IMR-90 (cell line): ENCODE data around the gene GNB1L. TPM values are rescaled to one million over a fixed set of nuclear protein-coding genes. Genes with fewer than 3 reads are reported as not detected.
A peak's percentile ranks its signal among the peaks of the same experiment; 100 is the strongest.

Experiments
- ATAC-seq: fragments of 200-7000 bp; cut with Tn5 transposase; 2 replicates; pipeline ENCODE4 v1.9.1; 2020; ENCODE audit warnings: low read depth, mild to moderate bottlenecking, moderate library complexity
- BruUV-seq: library from RNA; stranded (reverse); fragments of 400-500 nt; replicated peaks from 2 replicates; lab custom pipeline; 2021; lab: Mats Ljungman, UMichigan
- CTCF ChIA-PET: fragments of 300-600 bp; formaldehyde crosslinking; extraction: SDS; loops from one replicate; lab custom pipeline; 2021; ENCODE audit warnings: antibody characterized with exemption; lab: Yijun Ruan, JAX
- POLR2A ChIA-PET: fragments of 300-600 bp; sonication (Branson Sonifier 250); formaldehyde crosslinking; loops from one replicate; lab custom pipeline; 2022; ENCODE audit warnings: antibody characterized with exemption; ENCODE audit not compliant: unreplicated experiment; lab: Charles Lee
- DNase-seq: peaks from one replicate; pipeline ENCODE4 v3.0.0; 2013
- H2AFZ ChIP-seq: replicated peaks from 2 replicates; pipeline ENCODE3; 2013; ENCODE audit warnings: low read length, mild to moderate bottlenecking; ENCODE audit not compliant: poor library complexity
- H2AK5ac ChIP-seq: 2 replicates; pipeline ENCODE4 v1.6.1; 2013; ENCODE audit warnings: low read depth, low read length, inconsistent platforms
- H2AK9ac ChIP-seq: replicated peaks from 2 replicates; pipeline ENCODE3; 2013; ENCODE audit warnings: mild to moderate bottlenecking, low read depth, low read length, moderate library complexity; ENCODE audit not compliant: poor library complexity
- H2BK120ac ChIP-seq: 2 replicates; pipeline ENCODE4 v1.6.1; 2013; ENCODE audit warnings: low read depth, low read length, inconsistent platforms
- H2BK15ac ChIP-seq: 3 replicates; pipeline ENCODE4 v1.6.1; 2013; ENCODE audit warnings: low read depth, low read length, inconsistent platforms
- H2BK20ac ChIP-seq: 2 replicates; pipeline ENCODE4 v1.6.1; 2013; ENCODE audit warnings: low read depth, mild to moderate bottlenecking, inconsistent platforms, low read length, moderate library complexity
- H2BK5ac ChIP-seq: 2 replicates; pipeline ENCODE4 v1.6.1; 2013; ENCODE audit warnings: mild to moderate bottlenecking, low read depth, low read length, inconsistent platforms; ENCODE audit not compliant: poor library complexity, severe bottlenecking
- H3K14ac ChIP-seq: replicated peaks from 2 replicates; pipeline ENCODE4 v1.6.1; 2013; ENCODE audit warnings: low read depth, low read length, inconsistent platforms
- H3K18ac ChIP-seq: 2 replicates; pipeline ENCODE4 v1.6.1; 2013; ENCODE audit warnings: low read depth, low read length, control low read depth
- H3K23ac ChIP-seq: 2 replicates; pipeline ENCODE4 v1.6.1; 2013; ENCODE audit warnings: low read depth, low read length, inconsistent platforms
- H3K27ac ChIP-seq: 2 replicates; pipeline ENCODE4 v1.5.1; 2013; ENCODE audit warnings: mild to moderate bottlenecking, control low read depth, low read length; ENCODE audit not compliant: insufficient read depth
- H3K27me3 ChIP-seq: 2 replicates; pipeline ENCODE4 v1.6.1; 2013; ENCODE audit warnings: low read length; ENCODE audit not compliant: control insufficient read depth, insufficient read depth
- H3K36me3 ChIP-seq: 2 replicates; pipeline ENCODE4 v1.6.1; 2013; ENCODE audit warnings: low read length, mixed read lengths; ENCODE audit not compliant: control insufficient read depth, insufficient read depth
- H3K4ac ChIP-seq: 2 replicates; pipeline ENCODE4 v1.6.1; 2013; ENCODE audit warnings: low read depth, low read length, inconsistent platforms
- H3K4me1 ChIP-seq: 2 replicates; pipeline ENCODE4 v1.6.1; 2013; ENCODE audit warnings: low read length, mixed read lengths; ENCODE audit not compliant: control insufficient read depth, insufficient read depth
- H3K4me2 ChIP-seq: 2 replicates; pipeline ENCODE4 v1.6.1; 2013; ENCODE audit warnings: low read depth, mild to moderate bottlenecking, control low read depth, low read length, moderate library complexity
- H3K4me3 ChIP-seq: 2 replicates; pipeline ENCODE4 v1.5.1; 2013; ENCODE audit warnings: low read depth, mild to moderate bottlenecking, control low read depth, low read length, moderate library complexity; ENCODE audit not compliant: insufficient read depth
- H3K56ac ChIP-seq: 2 replicates; pipeline ENCODE4 v1.6.1; 2013; ENCODE audit warnings: low read length, inconsistent platforms; ENCODE audit not compliant: insufficient read depth; ENCODE audit errors: extremely low read depth
- H3K79me1 ChIP-seq, 2 experiments: 2 replicates each; pipeline ENCODE4 v1.6.1; 2013; ENCODE audit warnings: low read length in 2 of 2, inconsistent platforms in 1 of 2, low read depth in 1 of 2
- H3K9ac ChIP-seq: 2 replicates; pipeline ENCODE4 v1.6.1; 2013; ENCODE audit warnings: low read depth, low read length, control low read depth
- H3K9me1 ChIP-seq: 2 replicates; pipeline ENCODE4 v1.6.1; 2013; ENCODE audit warnings: low read length, inconsistent platforms; ENCODE audit not compliant: insufficient read depth
- H3K9me3 ChIP-seq: 2 replicates; pipeline ENCODE4 v1.6.1; 2013; ENCODE audit warnings: low read length; ENCODE audit not compliant: control insufficient read depth, insufficient read depth
- H4K20me1 ChIP-seq: 2 replicates; pipeline ENCODE4 v1.6.1; 2013; ENCODE audit warnings: low read length, inconsistent platforms; ENCODE audit not compliant: insufficient read depth
- H4K5ac ChIP-seq: 2 replicates; pipeline ENCODE4 v1.6.1; 2013; ENCODE audit warnings: mild to moderate bottlenecking, low read depth, low read length, control low read depth
- H4K8ac ChIP-seq, 2 experiments: 2 replicates each; pipeline ENCODE4 v1.6.1; 2013; ENCODE audit warnings: low read depth in 2 of 2, low read length in 2 of 2, control low read depth in 1 of 2, inconsistent platforms in 1 of 2
- H4K91ac ChIP-seq: 2 replicates; pipeline ENCODE4 v1.6.1; 2013; ENCODE audit warnings: low read depth, low read length, inconsistent platforms; ENCODE audit not compliant: insufficient read depth
- CEBPB ChIP-seq: IDR thresholded peaks from 2 replicates; pipeline ENCODE4 v1.6.1; 2012; ENCODE audit warnings: low read depth, low read length, improper control_type of control experiment
- WGBS, 2 experiments: methylation state at CpG; one replicate each; pipeline versions ENCODE4 v1.1.5 to v1.1.7; 2013; ENCODE audit warnings: missing lambda C conversion rate in 2 of 2; ENCODE audit not compliant: insufficient read length in 1 of 2; ENCODE audit errors: extremely low coverage in 2 of 2; 5-methylcytosine and 5-hydroxymethylcytosine counted together
- dilution Hi-C: fragments of 300-500 bp; cut with HindIII; formaldehyde crosslinking; loops from one replicate; pipeline ENCODE4 v1.14.3; 2018; ENCODE audit warnings: low sequenced_read_pairs; ENCODE audit not compliant: unreplicated experiment
- in situ Hi-C: fragments of 300-500 bp; cut with MboI; formaldehyde crosslinking; loops from 3 replicates; pipeline ENCODE4 v1.14.3; 2019; ENCODE audit warnings: low sequenced_read_pairs, inconsistent platforms, mixed read lengths
- intact Hi-C: fragments of 100-400 bp; cut with micrococcal nuclease; formaldehyde crosslinking; loops from 2 replicates; pipeline ENCODE4 v1.10.0; 2022
- polyA plus RNA-seq, 3 experiments: library from polyadenylated mRNA; depleted of rRNA; stranded (reverse); fragments of >200 nt; gene quantifications; 2 replicates each; pipeline ENCODE4 v1.2.3, GENCODE V29; 2012; ENCODE audit warnings: low replicate concordance in 1 of 3
- total RNA-seq: library from RNA; depleted of rRNA; stranded (reverse); fragments of >200 nt; gene quantifications from 2 replicates; pipeline ENCODE4 v1.2.3, GENCODE V29; 2012
- TF ChIP-seq, protein P1 (sequence below): fragments of 150-350 bp; IDR thresholded peaks from 2 replicates; pipeline ENCODE4 v1.6.1; 2017; ENCODE audit warnings: mild to moderate bottlenecking, antibody characterized with exemption, low read length, low read depth

GNB1L gene
- total and polyA plus RNA-seq, 2 of the 4 experiments (the other 2 are of a cell fraction): 2.5 to 4.4 TPM

GRCh38 chr22:19837915-19838314 is 16.8 kb downstream of the GNB1L start:
- Histone ChIP-seq H3K4me2 (no peak overlapping the region), H3K27me3 (no peaks in the 10 kb centered on the region), H3K9ac (no peak overlapping the region), H4K5ac (no peak overlapping the region), H3K14ac (no peak overlapping the region), H3K9me1 (peaks cover 4% of the 10 kb centered on the region), H3K27ac (no peak overlapping the region), H2AFZ (no peak overlapping the region), H2AK9ac (no peak overlapping the region), H3K23ac (no peak overlapping the region), H4K20me1 (no peaks in the 10 kb centered on the region), H3K36me3 (no peaks in the 10 kb centered on the region), H3K4me1 (peaks cover 2% of the 10 kb centered on the region), H3K9me3 (no peaks in the 10 kb centered on the region), H2BK15ac (no peak overlapping the region), H3K4me3 (no peak overlapping the region), H2BK20ac (no peak overlapping the region), H3K79me1 (peaks cover 0 to 29% of the 10 kb centered on the region in 2 experiments; a peak in 3 of 4 replicates), H2BK5ac (no peak overlapping the region), H3K18ac (no peak overlapping the region), H4K8ac (no peak overlapping the region), H2AK5ac (no peak overlapping the region), H3K4ac (no peak overlapping the region), H3K56ac (no peak overlapping the region), H2BK120ac (no peak overlapping the region), H4K91ac (no peak overlapping the region)
- ChIA-PET CTCF (no interaction called here), POLR2A (no interaction called here)
- ATAC-seq (no peak), DNase-seq (no peak)
- intact Hi-C loops: no loop called here
- peak; percentile 22; the same call in 1 of the 2 replicates for TF ChIP-seq CEBPB
- TF ChIP-seq, protein P1, sequence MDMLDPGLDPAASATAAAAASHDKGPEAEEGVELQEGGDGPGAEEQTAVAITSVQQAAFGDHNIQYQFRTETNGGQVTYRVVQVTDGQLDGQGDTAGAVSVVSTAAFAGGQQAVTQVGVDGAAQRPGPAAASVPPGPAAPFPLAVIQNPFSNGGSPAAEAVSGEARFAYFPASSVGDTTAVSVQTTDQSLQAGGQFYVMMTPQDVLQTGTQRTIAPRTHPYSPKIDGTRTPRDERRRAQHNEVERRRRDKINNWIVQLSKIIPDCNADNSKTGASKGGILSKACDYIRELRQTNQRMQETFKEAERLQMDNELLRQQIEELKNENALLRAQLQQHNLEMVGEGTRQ: no peak
- no CpG with 5 or more reads among the region's 6 CpGs for whole genome bisulfite sequencing, 2 experiments
- in situ Hi-C loops: no loop called here
- no TSS peak for BruUV-seq
- dilution Hi-C loops: no loop called here
